Ovary (tissue), 9 donors: Measurements from ENCODE around the gene GNB1L. TPM values are rescaled to one million over a fixed set of nuclear protein-coding genes. Genes with fewer than 3 reads are reported as not detected.
"Not testable (repeated sequence)": the region's sequence is repeated elsewhere in the genome, so short reads cannot be mapped to it uniquely, and the experiment has no call there.

Experiments used
- DNase-seq, 5 donors: peaks; one replicate each; pipeline ENCODE4 v3.0.0-alpha.2; 2019 to 2020
- H3K27ac ChIP-seq, 2 donors: fragments of 200-600 bp; one replicate each; pipeline versions ENCODE4 v1.5.1 to v1.8.0; 2019 to 2022
- H3K27me3 ChIP-seq: fragments of 200-600 bp; one replicate; pipeline ENCODE4 v1.8.0; 2022
- H3K36me3 ChIP-seq: fragments of 200-600 bp; sonication (generic); one replicate; pipeline ENCODE4 v1.5.1; 2019
- H3K4me1 ChIP-seq: one replicate; pipeline ENCODE4 v1.8.1; 2013; ENCODE audit warnings: mild to moderate bottlenecking, moderate library complexity; ENCODE audit not compliant: insufficient read depth
- H3K4me3 ChIP-seq: fragments of 200-600 bp; sonication (generic); one replicate; pipeline ENCODE4 v1.5.1; 2017
- H3K9me3 ChIP-seq, 2 donors: fragments of 200-600 bp in 1 of 2; sonication (generic) in 1 of 2; one replicate each; pipeline versions ENCODE4 v1.5.1 to v1.8.1; 2013 to 2019; ENCODE audit warnings: mild to moderate bottlenecking in 1 of 2, moderate library complexity in 1 of 2
- EP300 ChIP-seq: sonication (generic); formaldehyde crosslinking; IDR thresholded peaks from one replicate; pipeline ENCODE4 v1.6.1; 2017; ENCODE audit warnings: antibody characterized with exemption
- POLR2A ChIP-seq: fragments of 450-650 bp; IDR thresholded peaks from one replicate; pipeline ENCODE4 v1.6.1; 2017; ENCODE audit warnings: antibody characterized with exemption, mild to moderate bottlenecking, moderate library complexity
- WGBS, 3 donors: extraction: QIAGEN DNeasy Blood & Tissue Kit in 1 of 3; methylation state at CpG; one replicate each; pipeline versions ENCODE4 v1.1.5 to v1.1.7; 2013 to 2017; 5-methylcytosine and 5-hydroxymethylcytosine counted together
- intact Hi-C, 4 donors: fragments of 100-400 bp; cut with DNase I; formaldehyde crosslinking; loops; one replicate each; pipeline versions ENCODE4 v1.11.0 to v1.15.1; 2022 to 2023
- polyA plus RNA-seq, 2 donors: library from polyadenylated mRNA; stranded (reverse); fragments of 200-250 nt in 1 of 2; fragments of 350-450 nt in 1 of 2; fragmentation: Illumina TruSeq in 1 of 2; extraction: RNeasy Lipid Tissue Mini Kit (QIAGEN cat#74804) in 1 of 2; gene quantifications; one replicate each; pipeline ENCODE4 v1.2.3, GENCODE V29; 2013 to 2014
- total RNA-seq, 7 donors: library from RNA; depleted of rRNA in 2 of 7; stranded (reverse); fragments of >200 nt in 2 of 7; fragmentation: NEBNext Ultra II Directional in 3 of 7; extraction: Animal tissue kit (Norgen Biotek cat#: 25700) in 3 of 7; gene quantifications; one replicate each; pipeline versions ENCODE4 v1.1.0 to v1.2.4, GENCODE V29; 2016 to 2023
- TF ChIP-seq, protein P1 (sequence below), 3 donors: fragments of 450-650 bp in 2 of 3; fragments of 200-600 bp in 1 of 3; IDR thresholded peaks; one replicate each; pipeline versions ENCODE4 v1.5.1 to v1.8.0; 2016 to 2022; ENCODE audit warnings: antibody characterized with exemption in 3 of 3, mild to moderate bottlenecking in 1 of 3
- donor health status: DM: no; HTN: no; CAD: no; lungs with moderate emphysema.
- donor health status: DM: no; HTN: no; CAD: no.
- donor health status: Bipolar disorder and iron deficiency.
- donor health status: DM: yes; HTN: yes; CAD: no.
- donor health status: DM: no; HTN: no; CAD: no.
- donor health status: DM: yes; HTN: yes; CAD: no.

Gene GNB1L
- total and polyA plus RNA-seq, 9 donors, result 3.1 to 14.9 (median 5.8) TPM; not detected in 1

DNA sequence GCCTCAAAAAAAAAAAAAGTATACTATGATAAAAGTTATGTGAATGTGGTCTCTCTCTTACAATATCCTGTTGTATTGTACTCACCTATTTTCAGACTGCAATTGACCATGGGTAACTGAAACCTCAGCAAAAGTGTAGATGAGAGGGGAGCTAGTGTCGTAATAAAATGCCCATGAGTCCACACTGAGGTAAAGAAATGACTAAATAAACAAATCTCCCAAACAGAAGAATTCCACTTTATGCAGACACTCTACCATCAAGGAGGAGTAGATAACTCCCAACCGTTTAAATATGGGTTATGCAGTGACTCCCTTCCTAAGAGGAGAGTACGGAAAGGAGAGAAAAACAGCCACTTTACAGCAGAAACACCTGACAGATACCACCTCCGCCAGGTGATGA lies 14.6 kb downstream of the GNB1L start:
- intact Hi-C loops, result loop anchor here in 1 of 4 donors (10.0 kb wide), 1 partner anchor 65 kb away; no protein-coding TSS in a partner anchor

DNA sequence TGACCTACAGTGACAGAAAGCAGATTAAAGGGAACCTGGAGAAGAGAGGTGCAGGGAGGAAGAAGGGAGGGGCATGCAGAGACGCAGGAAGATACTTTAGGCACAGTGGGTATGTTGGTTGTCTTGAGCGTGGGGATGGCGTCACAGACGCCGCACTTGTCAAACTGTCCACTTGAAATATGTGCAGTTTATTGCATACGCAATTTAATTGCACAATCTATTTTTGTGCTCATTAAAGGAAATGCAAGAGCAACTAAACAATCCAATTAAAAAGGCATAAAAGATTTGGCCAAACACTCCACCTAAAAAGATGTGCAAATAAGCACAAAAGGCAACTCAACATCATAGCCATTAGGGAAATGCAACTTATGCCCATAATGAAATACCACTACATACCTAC lies 16.8 kb downstream of the GNB1L start:
- Histone ChIP-seq H3K9me3 (no peaks in the 10 kb centered on the region), H3K4me3 (no peak overlapping the region), H3K4me1 (no peaks in the 10 kb centered on the region), H3K36me3 (no peaks in the 10 kb centered on the region), H3K27me3 (no peaks in the 10 kb centered on the region), H3K27ac (no peak overlapping the region)
- intact Hi-C loops, result no loop called here
- DNase-seq, result no peak
- TF ChIP-seq EP300 (no peak), POLR2A (no peak)
- TF ChIP-seq, protein P1, sequence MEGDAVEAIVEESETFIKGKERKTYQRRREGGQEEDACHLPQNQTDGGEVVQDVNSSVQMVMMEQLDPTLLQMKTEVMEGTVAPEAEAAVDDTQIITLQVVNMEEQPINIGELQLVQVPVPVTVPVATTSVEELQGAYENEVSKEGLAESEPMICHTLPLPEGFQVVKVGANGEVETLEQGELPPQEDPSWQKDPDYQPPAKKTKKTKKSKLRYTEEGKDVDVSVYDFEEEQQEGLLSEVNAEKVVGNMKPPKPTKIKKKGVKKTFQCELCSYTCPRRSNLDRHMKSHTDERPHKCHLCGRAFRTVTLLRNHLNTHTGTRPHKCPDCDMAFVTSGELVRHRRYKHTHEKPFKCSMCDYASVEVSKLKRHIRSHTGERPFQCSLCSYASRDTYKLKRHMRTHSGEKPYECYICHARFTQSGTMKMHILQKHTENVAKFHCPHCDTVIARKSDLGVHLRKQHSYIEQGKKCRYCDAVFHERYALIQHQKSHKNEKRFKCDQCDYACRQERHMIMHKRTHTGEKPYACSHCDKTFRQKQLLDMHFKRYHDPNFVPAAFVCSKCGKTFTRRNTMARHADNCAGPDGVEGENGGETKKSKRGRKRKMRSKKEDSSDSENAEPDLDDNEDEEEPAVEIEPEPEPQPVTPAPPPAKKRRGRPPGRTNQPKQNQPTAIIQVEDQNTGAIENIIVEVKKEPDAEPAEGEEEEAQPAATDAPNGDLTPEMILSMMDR (IDR thresholded peaks at IDR 0.05), result no peak
- WGBS, 3 donors, result 92 to 93% (median 92%) methylated on average over 6 of the region's 6 CpGs

More for the DNA sequence above, 14.6 kb downstream of the GNB1L start:
- 77 to 81% (median 77%) methylated on average over 4 of the region's 4 CpGs for WGBS, 3 donors
- Histone ChIP-seq H3K36me3 (no peaks in the 10 kb centered on the region), H3K4me3 (no peak overlapping the region), H3K27ac (no peak overlapping the region), H3K9me3 (no peaks in the 10 kb centered on the region), H3K27me3 (no peaks in the 10 kb centered on the region), H3K4me1 (no peaks in the 10 kb centered on the region)
- TF ChIP-seq EP300, result no peak
- no peak for DNase-seq

GRCh38 chr22:19836512-19836911 lies 18.2 kb downstream of the GNB1L start:
- Histone ChIP-seq H3K9me3 (no peaks in the 10 kb centered on the region), H3K4me1 (no peaks in the 10 kb centered on the region), H3K4me3 (no peak overlapping the region), H3K27ac (no peak overlapping the region), H3K36me3 (no peaks in the 10 kb centered on the region), H3K27me3 (no peaks in the 10 kb centered on the region)
- no peak for DNase-seq
- intact Hi-C loops, result no loop called here
- TF ChIP-seq, protein P1 (IDR thresholded peaks at IDR 0.05), result no peak
- TF ChIP-seq EP300 (no peak), POLR2A (no peak)

DNA sequence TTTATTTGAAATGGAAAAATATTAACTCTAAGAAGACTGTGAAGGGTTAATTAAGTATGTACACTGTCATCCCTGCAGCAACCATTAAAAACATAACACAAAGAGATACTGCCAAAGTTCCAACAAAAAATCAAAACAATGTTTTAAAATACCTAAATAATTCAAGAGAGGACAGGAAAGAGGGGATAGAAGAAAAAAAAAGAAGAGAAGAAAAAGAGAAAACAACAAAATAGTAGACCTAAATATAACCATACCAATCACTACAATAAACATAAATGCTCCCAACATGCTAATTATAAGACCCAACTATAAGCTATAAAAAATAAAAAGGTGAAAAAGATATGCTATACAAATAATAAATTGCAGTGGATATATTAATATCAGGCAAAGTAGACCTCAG lies 20.1 kb downstream of the GNB1L start:
- Histone ChIP-seq H3K36me3 (no peaks in the 10 kb centered on the region), H3K4me3 (no peak overlapping the region), H3K4me1 (no peaks in the 10 kb centered on the region), H3K27ac (no peak overlapping the region), H3K27me3 (no peaks in the 10 kb centered on the region), H3K9me3 (no peaks in the 10 kb centered on the region)
- TF ChIP-seq, protein P1 (IDR thresholded peaks at IDR 0.05), result no peak
- no peak for TF ChIP-seq POLR2A
- no peak for TF ChIP-seq EP300
- intact Hi-C loops, result no loop called here
- no peak for DNase-seq

DNA sequence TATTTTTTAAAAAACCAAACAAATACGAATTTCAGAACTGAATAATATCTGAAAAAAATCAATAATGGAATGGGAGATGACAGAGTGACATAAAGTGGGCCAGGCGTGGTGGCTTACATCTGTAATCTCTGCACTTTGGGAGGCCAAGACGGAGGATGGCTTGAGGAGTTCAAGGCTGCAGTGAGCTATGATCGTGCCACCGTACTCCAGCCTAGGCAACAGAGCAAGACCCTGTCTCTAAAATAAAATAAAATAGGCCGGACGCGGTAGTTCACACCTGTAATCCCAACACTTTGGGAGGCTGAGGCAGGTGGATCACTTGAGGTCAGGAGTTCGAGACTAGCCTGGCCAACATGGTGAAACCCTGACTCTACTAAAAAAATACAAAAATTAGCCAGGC lies 21.3 kb downstream of the GNB1L start:
- H3K9me3 ChIP-seq, DNase-seq, H3K27me3 ChIP-seq, H3K4me1 ChIP-seq, H3K4me3 ChIP-seq, H3K27ac ChIP-seq, H3K36me3 ChIP-seq, intact Hi-C loops: not testable (repeated sequence)
- whole genome bisulfite sequencing, 3 donors, result 76 to 90% (median 78%) methylated on average over 9 of the region's 9 CpGs
